T-helper 2 cell treated with Interferon-gamma antibody and Interleukin-4, amounts not matched to agents 5 μg/mL and 100 μg/mL, for 36 hours (primary cell): ENCODE measurements around the gene TPSAB1.
"Not testable (repeated sequence)": the region's sequence is repeated elsewhere in the genome, so short reads cannot be mapped to it uniquely, and the experiment has no call there.

Experiments
- DNase-seq: peaks from one replicate; pipeline ENCODE4 v3.0.0; 2021; ENCODE audit warnings: low spot score
- H3K27ac Mint-ChIP-seq: one replicate; pipeline ENCODE4 v1.8.0; 2021; ENCODE audit warnings: mild to moderate bottlenecking, mixed read lengths
- H3K27me3 Mint-ChIP-seq: one replicate; pipeline ENCODE4 v1.8.0; 2021; ENCODE audit warnings: low read depth, mixed read lengths
- H3K36me3 Mint-ChIP-seq: one replicate; pipeline ENCODE4 v1.8.0; 2021; ENCODE audit warnings: low read depth, mixed read lengths
- H3K4me1 Mint-ChIP-seq: one replicate; pipeline ENCODE4 v1.8.0; 2021; ENCODE audit warnings: low read depth, mixed read lengths
- H3K4me3 Mint-ChIP-seq: one replicate; pipeline ENCODE4 v1.8.0; 2022; ENCODE audit warnings: mild to moderate bottlenecking, moderate library complexity, mixed read lengths
- H3K9me3 Mint-ChIP-seq: one replicate; pipeline ENCODE4 v1.8.0; 2021; ENCODE audit warnings: mixed read lengths

Gene TPSAB1

DNA sequence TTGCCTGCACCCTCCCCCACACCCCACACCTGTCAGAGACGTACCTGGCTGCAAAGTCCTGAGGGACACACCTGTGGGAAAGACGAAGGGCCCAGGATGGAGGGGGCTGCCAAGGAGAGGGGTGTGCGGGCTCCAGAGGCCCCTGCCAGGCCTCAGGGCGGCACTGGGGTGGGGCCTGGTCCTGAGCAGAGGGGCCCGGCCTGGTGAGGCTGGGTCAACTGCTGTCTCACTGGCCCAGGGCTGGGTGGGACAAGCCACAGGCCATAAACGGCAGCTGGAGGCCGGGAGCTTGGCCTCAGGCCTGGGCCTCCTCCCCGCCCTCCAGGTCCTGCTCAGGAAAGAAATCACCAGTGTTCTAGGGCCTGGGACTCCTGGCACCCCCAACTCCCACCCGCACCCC is 15.9 kb upstream of the TPSAB1 start:
- Mint-ChIP-seq H3K36me3 (no peaks in the 10 kb centered on the region), H3K27me3 (no peaks in the 10 kb centered on the region), H3K4me3 (no peak overlapping the region), H3K27ac (no peak overlapping the region), H3K9me3 (no peaks in the 10 kb centered on the region), H3K4me1 (no peaks in the 10 kb centered on the region)
- DNase-seq, result no peak

DNA sequence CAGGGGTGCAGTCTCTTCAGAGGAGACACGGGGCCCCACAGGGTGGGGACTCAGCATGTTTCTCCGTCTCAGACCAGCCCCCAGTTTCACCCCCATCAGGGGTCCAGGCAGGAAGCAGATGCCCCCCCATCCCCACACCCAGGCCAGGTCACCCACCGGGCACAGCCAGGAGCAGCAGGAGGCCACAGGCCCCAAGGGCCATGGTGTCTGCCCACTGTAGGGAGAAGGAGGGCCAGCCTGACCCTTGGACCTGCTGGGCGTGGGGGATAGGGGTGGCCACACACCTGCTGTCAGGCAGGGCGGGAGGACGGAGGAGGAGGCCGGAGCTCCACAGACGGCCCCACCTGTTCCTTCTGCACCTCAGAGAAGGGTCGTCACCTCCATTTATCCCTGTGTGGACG is 15.5 kb upstream of the TPSAB1 start, which contains the start of gene TPSG1:
TSS of gene TPSG1 (minus strand) at position 218 of the 401 bp plus-strand sequence. CDS start at position 202, 16 bp downstream.
- no peak within 1 kb of the TSS for H3K27ac Mint-ChIP-seq

GRCh38 chr16:1225728-1226311 is 14.7 kb upstream of the TPSAB1 start:
- not testable (repeated sequence) for H3K4me3 Mint-ChIP-seq, H3K27me3 Mint-ChIP-seq, H3K9me3 Mint-ChIP-seq, H3K4me1 Mint-ChIP-seq, H3K27ac Mint-ChIP-seq, DNase-seq, H3K36me3 Mint-ChIP-seq

More for the DNA sequence above, 15.5 kb upstream of the TPSAB1 start, which contains the start of gene TPSG1:
- Mint-ChIP-seq H3K4me3 (no peak within 1 kb of the TSS), H3K9me3 (no peaks in the 10 kb centered on the region), H3K36me3 (no peaks in the 10 kb centered on the region), H3K4me1 (no peaks in the 10 kb centered on the region), H3K27me3 (no peaks in the 10 kb centered on the region)
- DNase-seq, result no peak

DNA sequence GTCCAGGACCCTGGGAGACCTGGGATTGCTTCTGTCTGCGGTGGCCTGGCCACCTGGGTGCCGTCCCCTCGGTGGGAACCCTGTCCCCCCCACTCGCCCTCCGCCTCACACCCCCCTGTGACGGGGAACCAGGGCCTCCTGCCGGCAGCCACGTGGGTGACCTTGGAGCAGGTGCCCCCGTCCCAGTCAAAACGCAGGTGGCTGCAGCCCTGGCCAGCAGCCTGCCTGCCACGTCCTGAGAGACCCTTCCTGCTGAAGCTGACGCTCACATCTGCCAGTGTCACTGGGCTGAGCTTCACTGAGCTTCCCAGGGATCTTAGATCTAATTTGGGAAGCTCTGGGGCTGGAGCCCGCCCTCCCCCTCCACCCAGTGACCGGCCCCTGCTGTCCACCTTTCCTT is 13.8 kb upstream of the TPSAB1 start:
- not testable (repeated sequence) for H3K4me1 Mint-ChIP-seq, DNase-seq, H3K27me3 Mint-ChIP-seq, H3K9me3 Mint-ChIP-seq, H3K4me3 Mint-ChIP-seq, H3K36me3 Mint-ChIP-seq, H3K27ac Mint-ChIP-seq

GRCh38 chr16:1228227-1228626 is 12.3 kb upstream of the TPSAB1 start:
- DNase-seq, H3K36me3 Mint-ChIP-seq, H3K4me1 Mint-ChIP-seq: not testable (repeated sequence)

GRCh38 chr16:1229476-1229875 is 11.0 kb upstream of the TPSAB1 start:
- not testable (repeated sequence) for H3K36me3 Mint-ChIP-seq, H3K9me3 Mint-ChIP-seq, DNase-seq, H3K27ac Mint-ChIP-seq, H3K27me3 Mint-ChIP-seq, H3K4me3 Mint-ChIP-seq, H3K4me1 Mint-ChIP-seq

More at GRCh38 chr16:1228227-1228626, 12.3 kb upstream of the TPSAB1 start:
- not testable (repeated sequence) for H3K4me3 Mint-ChIP-seq, H3K27ac Mint-ChIP-seq, H3K27me3 Mint-ChIP-seq, H3K9me3 Mint-ChIP-seq

- not testable (repeated sequence) for H3K4me3 Mint-ChIP-seq, H3K27me3 Mint-ChIP-seq, H3K4me1 Mint-ChIP-seq, H3K36me3 Mint-ChIP-seq, DNase-seq, H3K9me3 Mint-ChIP-seq, H3K27ac Mint-ChIP-seq
These were observed 10.4 kb upstream of the TPSAB1 start, which contains the start of gene TPSB2 for GRCh38 chr16:1230084-1230470. Gene TPSB2 (minus strand): TSS chr16:1230184. CDS start chr16:1229951, 233 bp downstream.

DNA sequence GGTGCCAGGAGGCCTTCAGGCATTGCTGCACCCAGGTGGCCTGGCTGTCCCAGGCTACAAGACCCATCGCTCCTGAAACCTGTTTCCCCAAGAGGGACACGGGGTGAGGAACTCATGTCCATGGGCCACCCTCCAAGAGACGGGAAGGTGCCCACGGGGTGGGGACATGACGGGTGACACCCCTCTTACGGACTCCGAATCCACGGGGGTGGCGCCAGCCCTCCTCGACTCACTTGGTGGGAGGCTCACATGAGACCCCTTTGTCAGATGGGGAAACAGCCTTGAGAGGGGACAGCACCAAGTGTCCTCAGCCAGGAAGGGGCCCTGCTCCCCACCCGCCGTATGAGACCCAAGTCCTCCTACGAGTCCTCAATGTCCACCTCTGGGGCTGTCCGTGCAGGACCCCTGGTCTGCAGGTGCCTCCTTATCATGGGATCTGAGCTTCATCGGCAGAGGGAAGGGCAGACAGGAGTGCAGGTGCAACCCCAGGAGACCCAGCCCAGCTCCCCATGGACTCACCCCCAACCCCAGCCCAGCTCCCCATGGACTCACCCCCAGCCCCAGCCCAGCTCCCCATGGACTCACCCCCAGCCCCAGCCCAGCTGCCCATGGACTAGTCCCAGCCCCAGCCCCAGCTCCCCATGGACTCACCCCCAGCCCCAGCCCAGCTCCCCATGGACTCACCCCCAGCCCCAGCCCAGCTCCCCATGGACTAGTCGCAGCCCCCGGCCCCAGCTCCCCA is 9.9 kb upstream of the TPSAB1 start:
- not testable (repeated sequence) for H3K4me1 Mint-ChIP-seq, H3K27ac Mint-ChIP-seq, H3K27me3 Mint-ChIP-seq, H3K36me3 Mint-ChIP-seq, DNase-seq, H3K4me3 Mint-ChIP-seq, H3K9me3 Mint-ChIP-seq

DNA sequence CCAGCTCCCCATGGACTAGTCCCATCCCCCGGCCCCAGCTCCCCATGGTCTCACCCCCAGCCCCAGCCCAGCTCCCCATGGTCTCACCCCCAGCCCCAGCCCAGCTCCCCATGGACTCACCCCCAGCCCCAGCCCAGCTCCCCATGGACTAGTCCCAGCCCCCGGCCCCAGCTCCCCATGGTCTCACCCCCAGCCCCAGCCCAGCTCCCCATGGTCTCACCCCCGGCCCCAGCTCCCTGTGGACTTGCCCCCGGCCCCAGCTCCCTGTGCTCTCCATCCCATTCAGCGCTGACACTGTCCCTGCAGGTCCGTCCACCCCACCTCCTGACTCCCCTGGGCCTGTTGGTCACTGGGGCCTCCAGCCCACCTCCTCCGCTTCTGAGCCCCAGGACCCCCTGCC is 9.2 kb upstream of the TPSAB1 start:
- H3K27me3 Mint-ChIP-seq, DNase-seq, H3K27ac Mint-ChIP-seq, H3K9me3 Mint-ChIP-seq, H3K4me1 Mint-ChIP-seq, H3K36me3 Mint-ChIP-seq, H3K4me3 Mint-ChIP-seq: not testable (repeated sequence)

- H3K27me3 Mint-ChIP-seq, DNase-seq, H3K36me3 Mint-ChIP-seq, H3K27ac Mint-ChIP-seq, H3K4me3 Mint-ChIP-seq, H3K9me3 Mint-ChIP-seq, H3K4me1 Mint-ChIP-seq: not testable (repeated sequence)
These were observed 8.3 kb upstream of the TPSAB1 start for GRCh38 chr16:1232049-1232748.

DNA sequence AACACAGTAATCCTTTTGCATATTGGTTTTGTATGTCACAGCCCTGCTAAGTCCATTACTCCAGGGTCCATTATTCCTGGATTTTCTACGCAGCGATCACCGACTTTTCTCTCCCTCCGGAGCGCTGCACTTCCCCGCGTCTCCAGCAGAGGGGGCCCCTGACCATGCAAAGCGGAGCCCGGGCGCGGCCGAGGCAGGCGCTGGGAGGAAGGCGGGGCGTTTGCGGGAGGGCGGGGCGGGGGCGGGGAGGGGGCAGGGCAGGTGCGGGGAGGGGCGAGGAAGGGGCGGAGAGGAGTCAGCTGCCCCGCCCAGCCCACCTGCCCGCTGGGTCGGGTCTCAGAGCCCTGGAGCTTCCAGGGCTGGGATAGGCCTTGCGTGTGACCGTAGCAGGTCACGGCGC is 3.8 kb upstream of the TPSAB1 start:
- H3K4me3 Mint-ChIP-seq, H3K36me3 Mint-ChIP-seq, H3K4me1 Mint-ChIP-seq, H3K27me3 Mint-ChIP-seq, H3K27ac Mint-ChIP-seq, H3K9me3 Mint-ChIP-seq, DNase-seq: not testable (repeated sequence)

DNA sequence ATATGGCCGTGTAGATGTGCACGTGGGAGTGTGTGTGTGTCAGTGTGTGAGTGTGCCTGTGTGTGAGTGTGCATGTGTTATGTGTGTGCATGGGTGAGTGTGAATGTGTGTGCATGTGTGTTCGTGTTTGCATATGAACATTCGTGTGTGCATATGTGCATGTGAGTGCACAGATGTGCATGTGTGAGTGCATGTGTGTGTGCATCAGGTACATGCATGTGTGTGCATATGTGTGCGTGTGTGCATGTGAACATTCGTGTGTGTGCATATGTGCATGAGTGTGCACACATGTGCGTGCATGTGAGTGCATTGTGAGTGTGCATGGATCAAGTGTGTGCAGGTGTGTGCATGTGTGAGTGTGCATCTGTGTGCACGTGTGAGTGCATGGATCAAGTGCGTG is 2.5 kb upstream of the TPSAB1 start:
- Mint-ChIP-seq H3K36me3 (no peaks in the 10 kb centered on the region), H3K4me3 (no peak overlapping the region), H3K27ac (no peak overlapping the region), H3K4me1 (no peaks in the 10 kb centered on the region), H3K27me3 (no peaks in the 10 kb centered on the region), H3K9me3 (no peaks in the 10 kb centered on the region)
- DNase-seq, result no peak

- not testable (repeated sequence) for H3K27me3 Mint-ChIP-seq, H3K4me1 Mint-ChIP-seq, H3K36me3 Mint-ChIP-seq, H3K27ac Mint-ChIP-seq, H3K9me3 Mint-ChIP-seq, DNase-seq, H3K4me3 Mint-ChIP-seq
These were observed 1.6 kb upstream of the TPSAB1 start for GRCh38 chr16:1238909-1239308.

GRCh38 chr16:1239575-1239974 is 930 bp upstream of the TPSAB1 start:
- not testable (repeated sequence) for H3K9me3 Mint-ChIP-seq, H3K27ac Mint-ChIP-seq, H3K4me1 Mint-ChIP-seq, H3K27me3 Mint-ChIP-seq, DNase-seq, H3K4me3 Mint-ChIP-seq, H3K36me3 Mint-ChIP-seq
